Heart left ventricle (tissue), 16 donors: ENCODE results near the gene PLEKHM2. TPM values are rescaled to one million over a fixed set of nuclear protein-coding genes. Genes with fewer than 3 reads are reported as not detected.
A peak's percentile ranks its signal among the peaks of the same experiment; 100 is the strongest.

Experiments
- ATAC-seq, 4 donors: fragments of 200-7000 bp; cut with Tn5 transposase; one replicate each; pipeline ENCODE4 v1.9.1; 2020 to 2022; ENCODE audit warnings: moderate library complexity in 4 of 4, mild to moderate bottlenecking in 3 of 4, moderate number of reproducible peaks in 1 of 4
- DNase-seq, 5 donors: peaks; one replicate each; pipeline ENCODE4 v3.0.0-alpha.2; 2020
- H3K27ac ChIP-seq, 12 donors: fragments of 200-600 bp; sonication (generic) in 4 of 12; one replicate each; pipeline versions ENCODE4 v1.5.0 to v1.8.0; 2016 to 2022; ENCODE audit warnings: mild to moderate bottlenecking in 2 of 12
- H3K27me3 ChIP-seq, 9 donors: fragments of 200-600 bp; sonication (generic) in 2 of 9; one replicate each; pipeline versions ENCODE4 v1.5.1 to v1.8.0; 2016 to 2022; ENCODE audit warnings: mild to moderate bottlenecking in 3 of 9
- H3K36me3 ChIP-seq, 9 donors: fragments of 200-600 bp; sonication (generic) in 2 of 9; one replicate each; pipeline versions ENCODE4 v1.5.0 to v1.8.0; 2018 to 2022; ENCODE audit warnings: mild to moderate bottlenecking in 2 of 9
- H3K4me1 ChIP-seq, 12 donors: fragments of 200-600 bp; sonication (generic) in 4 of 12; one replicate each; pipeline versions ENCODE4 v1.5.0 to v1.8.0; 2016 to 2022; ENCODE audit warnings: mild to moderate bottlenecking in 3 of 12
- H3K4me3 ChIP-seq, 12 donors: fragments of 200-600 bp; sonication (generic) in 4 of 12; one replicate each; pipeline versions ENCODE4 v1.5.0 to v1.8.0; 2017 to 2022; ENCODE audit warnings: mild to moderate bottlenecking in 9 of 12, moderate library complexity in 4 of 12
- H3K9me3 ChIP-seq, 12 donors: fragments of 200-600 bp; sonication (generic) in 4 of 12; one replicate each; pipeline versions ENCODE4 v1.5.0 to v1.8.0; 2016 to 2022; ENCODE audit warnings: mild to moderate bottlenecking in 1 of 12
- POLR2A ChIP-seq, 2 donors: fragments of 450-650 bp; IDR thresholded peaks; one replicate each; pipeline ENCODE4 v1.6.1; 2017; ENCODE audit warnings: antibody characterized with exemption in 2 of 2, mild to moderate bottlenecking in 2 of 2, moderate library complexity in 2 of 2
- WGBS, 4 donors: extraction: QIAGEN DNeasy Blood & Tissue Kit in 2 of 4; methylation state at CpG; one replicate each; pipeline versions ENCODE4 v1.1.5 to v1.1.7; 2013 to 2018; 5-methylcytosine and 5-hydroxymethylcytosine counted together
- intact Hi-C, 10 donors: fragments of 100-400 bp; cut with DNase I; formaldehyde crosslinking; loops; one replicate each; pipeline versions ENCODE4 v1.11.1 to v1.14.2; 2022
- polyA plus RNA-seq, 2 donors: library from polyadenylated mRNA; stranded (reverse); fragments of 200-250 nt; gene quantifications; one replicate each; pipeline ENCODE4 v1.2.3, GENCODE V29; 2013
- total RNA-seq, 9 donors: library from RNA; depleted of rRNA in 2 of 9; stranded (reverse); fragments of >200 nt in 2 of 9; fragmentation: NEBNext Ultra II Directional in 3 of 9; extraction: Animal tissue kit (Norgen Biotek cat#: 25700) in 3 of 9; gene quantifications; one replicate each; pipeline versions ENCODE4 v1.1.0 to v1.2.4, GENCODE V29; 2016 to 2023
- TF ChIP-seq, protein P1 (sequence below), 12 donors: fragments of 200-600 bp; sonication (generic) in 4 of 12; IDR thresholded peaks; one replicate each; pipeline versions ENCODE4 v1.5.0 to v1.8.0; 2018 to 2022; ENCODE audit warnings: antibody characterized with exemption in 12 of 12, mild to moderate bottlenecking in 5 of 12
- donor health status: ischemic (EF 13 %, LVEDD 7.1; RV severe dilation, severe dysfunction).
- donor health status: healthy with polysubstance abuse.
- donor health status: DM: no; HTN: yes; CAD: no.
- donor health status: DM: no; HTN: no; CAD: no.
- donor health status: ischemic (EF 25% LVEDD 6.9; RV normal size, moderate dysfunction).
- donor health status: ischemic (EF 25% LVEDD 5.7; RV mildly dilated, moderate dysfunction).
- donor health status: healthy.
- donor health status: DM: yes; HTN: yes; CAD: no.
- donor health status: ischemic (EF 35%, LVEDD 5.7; RV mildly dilated, moderate dysfunction).
- donor health status: nonischemic (EF 11% LVEDD 7.7; RV severe dilation, severe dysfunction).
- donor health status: DM: yes; HTN: yes; CAD: no.
- donor health status: PGD.
- donor health status: ischemic (EF 29% LVEDD 5.4; RV normal size, mild dysfunction).
- donor health status: nonischemic (EF 23%, LVEDD 6.1; RV moderate dilation, normal function).

The PLEKHM2 gene
- total and polyA plus RNA-seq, 11 donors, result 69.9 to 150 (median 84.4) TPM

DNA sequence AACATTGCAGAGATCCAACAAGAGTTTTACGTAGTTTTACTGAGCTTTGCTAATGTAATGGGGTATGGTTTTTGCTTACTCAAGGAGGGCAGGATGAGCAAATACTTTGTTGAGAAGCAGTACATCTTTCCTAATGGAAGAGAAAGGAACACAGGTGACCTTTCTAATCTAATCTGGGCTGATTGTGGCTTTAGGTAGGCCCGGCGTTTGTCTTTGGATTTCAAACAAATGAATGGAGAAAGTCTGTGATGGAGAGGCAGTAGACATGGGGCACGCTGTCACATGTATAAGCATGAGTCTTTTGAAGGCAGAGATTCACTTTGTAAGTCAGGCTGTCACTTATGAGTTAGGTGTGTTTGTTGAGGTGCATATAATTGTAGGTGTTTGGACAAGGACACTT lies 1.7 kb downstream of the PLEKHM2 start:
- WGBS, 4 donors, result 40 to 47% (median 44%) methylated on average over 4 of the region's 4 CpGs
- Histone ChIP-seq H3K36me3 (peaks cover 0 to 1% (median 0%) of the 10 kb centered on the region in 9 donors), H3K4me1 (peaks cover 2 to 68% (median 22%) of the 10 kb centered on the region in 12 donors), H3K4me3 (peak overlapping the region in 9 of 12 donors; percentile 72 to 100 (median 88)), H3K27ac (peak overlapping the region in 9 of 12 donors; percentile 87 to 98 (median 93)), H3K27me3 (no peaks in the 10 kb centered on the region), H3K9me3 (no peaks in the 10 kb centered on the region)
- DNase-seq, result no peak
- ATAC-seq, result no peak
- intact Hi-C loops, result loop anchor here in 3 of 10 donors (2.0 to 10.0 kb wide), 4 partner anchors 19 to 51 kb away; partner anchors contain the start of gene SLC25A34 (in 2 of the 3)
- TF ChIP-seq, protein P1, sequence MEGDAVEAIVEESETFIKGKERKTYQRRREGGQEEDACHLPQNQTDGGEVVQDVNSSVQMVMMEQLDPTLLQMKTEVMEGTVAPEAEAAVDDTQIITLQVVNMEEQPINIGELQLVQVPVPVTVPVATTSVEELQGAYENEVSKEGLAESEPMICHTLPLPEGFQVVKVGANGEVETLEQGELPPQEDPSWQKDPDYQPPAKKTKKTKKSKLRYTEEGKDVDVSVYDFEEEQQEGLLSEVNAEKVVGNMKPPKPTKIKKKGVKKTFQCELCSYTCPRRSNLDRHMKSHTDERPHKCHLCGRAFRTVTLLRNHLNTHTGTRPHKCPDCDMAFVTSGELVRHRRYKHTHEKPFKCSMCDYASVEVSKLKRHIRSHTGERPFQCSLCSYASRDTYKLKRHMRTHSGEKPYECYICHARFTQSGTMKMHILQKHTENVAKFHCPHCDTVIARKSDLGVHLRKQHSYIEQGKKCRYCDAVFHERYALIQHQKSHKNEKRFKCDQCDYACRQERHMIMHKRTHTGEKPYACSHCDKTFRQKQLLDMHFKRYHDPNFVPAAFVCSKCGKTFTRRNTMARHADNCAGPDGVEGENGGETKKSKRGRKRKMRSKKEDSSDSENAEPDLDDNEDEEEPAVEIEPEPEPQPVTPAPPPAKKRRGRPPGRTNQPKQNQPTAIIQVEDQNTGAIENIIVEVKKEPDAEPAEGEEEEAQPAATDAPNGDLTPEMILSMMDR (IDR thresholded peaks at IDR 0.05), result no peak
- TF ChIP-seq POLR2A (IDR thresholded peaks at IDR 0.05), result no peak

DNA sequence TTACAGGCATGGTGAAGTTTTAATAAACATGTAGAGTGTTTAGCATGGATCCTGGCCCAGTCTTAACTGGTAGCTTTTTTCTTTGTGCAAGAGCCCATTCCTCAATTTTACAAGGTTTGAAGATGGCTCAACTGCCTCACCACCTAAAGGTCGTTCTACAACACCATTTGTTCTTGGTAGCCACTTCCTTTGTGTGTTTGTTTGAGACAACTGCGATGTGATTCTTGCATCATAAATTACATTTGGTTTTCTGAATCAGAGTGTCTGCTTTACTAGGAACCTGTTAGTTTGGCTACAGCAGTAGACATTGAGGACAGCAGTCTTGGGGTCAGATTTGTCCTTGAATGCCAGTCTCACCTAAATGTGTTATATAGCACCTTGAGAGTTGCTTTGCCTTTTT lies 3.3 kb downstream of the PLEKHM2 start:
- intact Hi-C loops, result loop anchor here in 1 of 10 donors (10.0 kb wide), 1 partner anchor 47 kb away; the partner anchor contains the start of gene SLC25A34
- Histone ChIP-seq H3K4me1 (peaks cover 8 to 69% (median 37%) of the 10 kb centered on the region in 12 donors), H3K4me3 (no peak overlapping the region), H3K27me3 (no peaks in the 10 kb centered on the region), H3K36me3 (peaks cover 0 to 6% (median 0%) of the 10 kb centered on the region in 9 donors), H3K27ac (no peak overlapping the region), H3K9me3 (no peaks in the 10 kb centered on the region)
- ATAC-seq (no peak), DNase-seq (no peak)
- no peak for TF ChIP-seq POLR2A (IDR thresholded peaks at IDR 0.05)
- TF ChIP-seq, protein P1 (IDR thresholded peaks at IDR 0.05), result no peak
- 74 to 87% (median 83%) methylated on average over 2 of the region's 2 CpGs for WGBS, 4 donors

DNA sequence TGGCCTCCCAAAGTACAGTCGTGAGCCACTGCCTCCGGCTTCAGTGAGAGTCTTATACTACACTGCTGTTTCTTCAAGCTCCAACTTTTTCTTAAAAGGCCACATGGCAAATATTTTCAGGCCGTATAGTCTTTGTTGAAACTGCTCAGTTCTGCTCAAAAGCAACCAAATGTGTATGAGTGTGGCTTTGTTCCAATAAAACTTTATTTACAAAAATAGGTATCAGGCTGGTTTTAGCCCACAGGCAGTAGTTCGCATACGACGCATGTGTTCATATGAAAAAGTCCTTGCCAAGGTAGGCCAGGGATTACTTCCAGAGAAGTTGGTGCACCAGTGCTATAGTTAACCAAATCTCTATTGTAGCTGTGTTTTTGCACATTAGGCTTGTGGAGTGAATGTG lies 6.2 kb downstream of the PLEKHM2 start:
- no peaks in the 10 kb centered on the region for H3K27me3 ChIP-seq
- H3K27ac ChIP-seq, result peak overlapping the region in 6 of 12 donors; percentile 42 to 76 (median 64)
- ATAC-seq (no peak), DNase-seq (no peak)
- intact Hi-C loops, result no loop called here
- peaks cover 0 to 6% (median 0%) of the 10 kb centered on the region in 9 donors for H3K36me3 ChIP-seq
- no peaks in the 10 kb centered on the region for H3K9me3 ChIP-seq
- H3K4me1 ChIP-seq, result peaks cover 6 to 64% (median 41%) of the 10 kb centered on the region in 12 donors
- 93 to 96% (median 95%) methylated on average over 6 of the region's 6 CpGs for WGBS, 4 donors
- H3K4me3 ChIP-seq, result no peak overlapping the region
- TF ChIP-seq, protein P1 (IDR thresholded peaks at IDR 0.05), result no peak
- TF ChIP-seq POLR2A (IDR thresholded peaks at IDR 0.05), result no peak

DNA sequence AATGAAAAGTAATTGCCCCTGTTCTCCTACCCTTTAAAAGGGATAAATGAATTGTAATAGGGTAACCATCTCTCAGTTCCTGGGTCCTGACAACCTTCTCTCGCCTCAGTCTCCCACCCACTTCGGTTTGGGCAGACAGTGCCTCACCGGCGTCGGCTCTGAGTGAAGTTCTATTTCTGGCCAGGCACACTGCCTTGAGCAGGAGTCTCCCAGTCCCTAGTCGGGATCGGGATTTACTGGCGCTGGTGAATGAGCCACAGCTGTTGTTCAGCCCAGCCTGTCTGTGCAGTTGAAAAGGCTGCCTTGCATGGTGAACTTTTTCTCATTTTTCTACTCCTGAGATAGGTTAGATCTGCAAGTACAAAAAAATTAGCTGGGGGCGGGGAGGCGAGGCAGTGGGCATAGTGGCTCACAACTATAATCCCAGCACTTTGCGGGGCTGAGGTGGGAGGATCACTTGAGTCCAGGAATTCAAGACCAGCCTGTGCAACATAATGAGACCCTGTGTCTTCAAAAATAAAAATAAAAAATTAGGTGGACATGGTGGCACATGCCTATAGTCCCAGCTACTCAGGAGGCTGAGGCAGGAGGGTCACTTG lies 7.4 kb downstream of the PLEKHM2 start:
- ATAC-seq (peak; percentile 89 to 94 (median 91)), DNase-seq (peak; percentile 67 to 87 (median 76))
- H3K27me3 ChIP-seq, result no peaks in the 10 kb centered on the region
- H3K4me3 ChIP-seq, result peak overlapping the region in 1 of 12 donors; percentile 15
- 29 to 44% (median 37%) methylated on average over 11 of the region's 11 CpGs for WGBS, 4 donors
- H3K27ac ChIP-seq, result peak overlapping the region in 11 of 12 donors; percentile 3 to 76 (median 63)
- TF ChIP-seq, protein P1 (IDR thresholded peaks at IDR 0.05), result no peak
- TF ChIP-seq POLR2A (IDR thresholded peaks at IDR 0.05), result no peak
- H3K36me3 ChIP-seq, result peaks cover 0 to 12% (median 6%) of the 10 kb centered on the region in 9 donors
- intact Hi-C loops, result no loop called here
- H3K9me3 ChIP-seq, result no peaks in the 10 kb centered on the region
- H3K4me1 ChIP-seq, result peaks cover 4 to 61% (median 36%) of the 10 kb centered on the region in 12 donors
